Fibroblast of lung (primary cell): Measurements from ENCODE around the gene DNAH17. TPM values are rescaled to one million over a fixed set of nuclear protein-coding genes. Genes with fewer than 3 reads are reported as not detected.

Experiments used
- DNase-seq, 2 donors: peaks; one replicate each; pipeline versions ENCODE4 v3.0.0 to v3.0.0-alpha.2; 2010; ENCODE audit warnings: low read depth in 2 of 2
- H2AFZ ChIP-seq: 2 replicates; pipeline ENCODE4 v1.5.1; 2012; ENCODE audit warnings: low read length, control low read depth, inconsistent platforms
- H3K27ac ChIP-seq: 2 replicates; pipeline ENCODE4 v1.5.1; 2011; ENCODE audit warnings: low read length, control low read depth; ENCODE audit not compliant: insufficient read depth
- H3K27me3 ChIP-seq: 2 replicates; pipeline ENCODE4 v1.5.1; 2011; ENCODE audit warnings: mild to moderate bottlenecking, low read length; ENCODE audit not compliant: control insufficient read depth, insufficient read depth
- H3K36me3 ChIP-seq: 2 replicates; pipeline ENCODE4 v1.5.1; 2011; ENCODE audit warnings: low read length; ENCODE audit not compliant: control insufficient read depth, insufficient read depth
- H3K4me1 ChIP-seq: 2 replicates; pipeline ENCODE4 v1.5.1; 2011; ENCODE audit warnings: low read length; ENCODE audit not compliant: control insufficient read depth, insufficient read depth; ENCODE audit errors: extremely low read depth
- H3K4me2 ChIP-seq: 2 replicates; pipeline ENCODE4 v1.5.1; 2011; ENCODE audit warnings: low read length, control low read depth; ENCODE audit not compliant: insufficient read depth; ENCODE audit errors: extremely low read depth
- H3K4me3 ChIP-seq, 4 experiments: fragments of 200-600 bp in 1 of 4; sonication (generic) in 1 of 4; replicated peaks in 1 of 4; 2 replicates each; pipeline ENCODE4 v1.5.1; 2011 to 2016; ENCODE audit warnings: low read length in 4 of 4, low read depth in 3 of 4, mild to moderate bottlenecking in 3 of 4, control low read depth in 2 of 4, inconsistent platforms in 1 of 4, mixed read lengths in 1 of 4; ENCODE audit not compliant: insufficient read depth in 1 of 4; ENCODE audit errors: control extremely low read depth in 1 of 4
- H3K79me2 ChIP-seq: 2 replicates; pipeline ENCODE4 v1.5.1; 2012; ENCODE audit warnings: mild to moderate bottlenecking, low read length, inconsistent platforms; ENCODE audit not compliant: control insufficient read depth, insufficient read depth
- H3K9ac ChIP-seq: 2 replicates; pipeline ENCODE4 v1.5.1; 2011; ENCODE audit warnings: mild to moderate bottlenecking, low read length, control low read depth; ENCODE audit not compliant: insufficient read depth
- H3K9me3 ChIP-seq: 2 replicates; pipeline ENCODE4 v1.5.1; 2012; ENCODE audit warnings: low read depth, low read length; ENCODE audit not compliant: control insufficient read depth, insufficient read depth
- H4K20me1 ChIP-seq: 2 replicates; pipeline ENCODE4 v1.5.1; 2011; ENCODE audit warnings: low read length; ENCODE audit not compliant: control insufficient read depth, insufficient read depth; ENCODE audit errors: extremely low read depth
- EZH2 ChIP-seq: IDR thresholded peaks from 2 replicates; pipeline ENCODE4 v1.5.1; 2012; ENCODE audit warnings: low read length, control low read depth, mild to moderate bottlenecking; ENCODE audit errors: missing control alignments
- polyA plus RNA-seq, 2 donors: library from polyadenylated mRNA; depleted of rRNA in 1 of 2; stranded (reverse) in 1 of 2; unstranded in 1 of 2; fragments of >200 nt; gene quantifications; 2 replicates each; pipeline ENCODE4 v1.2.1, GENCODE V29; 2011 to 2012; ENCODE audit warnings: missing spikeins in 1 of 2
- total RNA-seq: library from RNA; depleted of rRNA; stranded (reverse); fragments of >200 nt; gene quantifications from 2 replicates; pipeline ENCODE4 v1.2.1, GENCODE V29; 2014
- TF ChIP-seq, protein P1 (sequence below), 2 donors: IDR thresholded peaks in 1 of 2; conservative IDR thresholded peaks in 1 of 2; 1 replicate in 1 of 2; 2 replicates in 1 of 2; pipeline ENCODE4 v1.5.1; 2011 to 2012; ENCODE audit warnings: low read length in 2 of 2, control low read depth in 1 of 2, inconsistent platforms in 1 of 2, low read depth in 1 of 2, mild to moderate bottlenecking in 1 of 2

Gene DNAH17
- total and polyA plus RNA-seq, 2 donors (not counting 1 experiment from before 2014, with no cell fraction given), result not detected

DNA sequence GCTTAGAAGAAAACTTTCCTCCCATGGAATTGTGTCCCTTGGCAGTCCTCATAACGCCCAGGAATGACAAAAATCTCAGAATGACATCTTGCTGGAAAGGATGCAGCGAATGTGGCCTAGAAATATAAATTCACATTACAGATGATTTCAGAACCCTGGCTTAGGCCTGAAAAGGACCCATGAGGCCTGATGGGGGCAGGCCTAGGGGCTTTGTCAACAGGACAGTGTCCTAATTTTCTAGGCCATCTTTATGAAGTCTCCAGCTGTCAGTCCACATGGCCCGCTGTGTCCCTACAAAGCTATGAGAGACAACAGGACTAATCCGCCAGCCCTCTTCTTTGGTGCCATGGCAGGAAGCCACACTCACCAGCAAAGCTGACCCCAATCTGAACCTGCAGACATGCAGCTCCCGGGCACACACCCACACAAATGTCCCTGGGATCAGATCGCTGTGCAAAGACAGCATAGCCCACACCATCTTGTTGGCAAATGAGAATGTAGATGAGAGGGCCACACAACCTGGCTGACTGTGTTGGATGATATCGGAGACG is 40.4 kb upstream of the DNAH17 start:
- Histone ChIP-seq H2AFZ (no peak overlapping the region), H3K79me2 (no peaks in the 10 kb centered on the region), H3K4me2 (no peak overlapping the region), H3K9me3 (no peaks in the 10 kb centered on the region), H3K4me1 (no peaks in the 10 kb centered on the region), H3K4me3 (no peak overlapping the region), H3K27ac (no peak overlapping the region), H3K9ac (no peak overlapping the region), H3K36me3 (no peaks in the 10 kb centered on the region), H4K20me1 (no peaks in the 10 kb centered on the region), H3K27me3 (peaks cover 2% of the 10 kb centered on the region)
- no peak for TF ChIP-seq EZH2
- TF ChIP-seq, protein P1, sequence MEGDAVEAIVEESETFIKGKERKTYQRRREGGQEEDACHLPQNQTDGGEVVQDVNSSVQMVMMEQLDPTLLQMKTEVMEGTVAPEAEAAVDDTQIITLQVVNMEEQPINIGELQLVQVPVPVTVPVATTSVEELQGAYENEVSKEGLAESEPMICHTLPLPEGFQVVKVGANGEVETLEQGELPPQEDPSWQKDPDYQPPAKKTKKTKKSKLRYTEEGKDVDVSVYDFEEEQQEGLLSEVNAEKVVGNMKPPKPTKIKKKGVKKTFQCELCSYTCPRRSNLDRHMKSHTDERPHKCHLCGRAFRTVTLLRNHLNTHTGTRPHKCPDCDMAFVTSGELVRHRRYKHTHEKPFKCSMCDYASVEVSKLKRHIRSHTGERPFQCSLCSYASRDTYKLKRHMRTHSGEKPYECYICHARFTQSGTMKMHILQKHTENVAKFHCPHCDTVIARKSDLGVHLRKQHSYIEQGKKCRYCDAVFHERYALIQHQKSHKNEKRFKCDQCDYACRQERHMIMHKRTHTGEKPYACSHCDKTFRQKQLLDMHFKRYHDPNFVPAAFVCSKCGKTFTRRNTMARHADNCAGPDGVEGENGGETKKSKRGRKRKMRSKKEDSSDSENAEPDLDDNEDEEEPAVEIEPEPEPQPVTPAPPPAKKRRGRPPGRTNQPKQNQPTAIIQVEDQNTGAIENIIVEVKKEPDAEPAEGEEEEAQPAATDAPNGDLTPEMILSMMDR (conservative IDR thresholded peaks at IDR 0.05 in 1 of 2, IDR thresholded peaks at IDR 0.05 in 1 of 2; ENCODE audit: low read depth in 1 of 2, low read length in 2 of 2), result no peak
- peak in 1 of 2 donors; percentile 23 for DNase-seq

DNA sequence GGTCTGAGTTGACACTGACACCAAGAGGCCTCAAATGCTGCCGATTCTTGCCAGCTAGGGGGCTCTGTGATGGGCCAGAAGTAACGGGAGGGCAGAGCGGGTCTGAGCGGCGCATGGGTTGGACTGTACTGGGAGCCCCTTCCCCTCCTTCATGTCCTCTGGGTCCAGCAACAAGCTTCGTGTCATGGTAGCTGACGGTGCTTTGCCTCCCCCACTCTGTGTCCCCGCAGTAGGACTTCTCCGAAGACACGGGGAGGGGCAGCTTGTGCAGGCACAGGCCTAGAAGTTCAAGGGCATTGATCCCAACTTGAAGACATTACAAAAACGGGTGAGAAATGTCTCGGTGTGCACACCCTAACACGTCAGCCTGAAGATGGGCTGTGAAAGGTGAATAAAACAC is 39.8 kb upstream of the DNAH17 start:
- H2AFZ ChIP-seq, result no peak overlapping the region
- no peaks in the 10 kb centered on the region for H3K9me3 ChIP-seq

DNA sequence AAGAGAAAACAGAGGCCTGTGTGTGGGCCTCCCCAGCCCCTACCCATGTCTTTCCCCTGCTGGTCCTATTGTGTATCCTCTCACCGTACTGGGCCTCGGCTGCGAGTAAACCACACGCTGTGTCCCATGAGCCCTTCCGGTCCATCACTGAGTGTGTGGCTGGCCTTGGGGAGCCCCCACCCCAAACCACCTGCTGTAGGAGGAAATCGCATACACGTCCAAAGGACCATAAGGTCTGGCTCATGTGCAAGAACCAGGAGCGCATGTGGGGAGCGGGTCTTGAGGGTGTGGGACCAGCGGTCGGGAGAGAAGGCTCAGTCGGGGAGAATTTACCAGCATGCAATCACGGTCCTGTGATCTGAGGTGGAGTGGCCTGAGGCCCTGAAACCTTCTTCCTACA is 38.4 kb upstream of the DNAH17 start:
- no peak overlapping the region for H3K9ac ChIP-seq
- no peak overlapping the region for H2AFZ ChIP-seq
- no peak overlapping the region for H3K27ac ChIP-seq
- no peak overlapping the region for H3K4me3 ChIP-seq
- H3K27me3 ChIP-seq, result peaks cover 2% of the 10 kb centered on the region
- no peaks in the 10 kb centered on the region for H3K4me1 ChIP-seq
- H3K79me2 ChIP-seq, result no peaks in the 10 kb centered on the region
- H3K4me2 ChIP-seq, result no peak overlapping the region
- TF ChIP-seq EZH2, result no peak
- TF ChIP-seq, protein P1 (conservative IDR thresholded peaks at IDR 0.05 in 1 of 2, IDR thresholded peaks at IDR 0.05 in 1 of 2; ENCODE audit: low read depth in 1 of 2, low read length in 2 of 2), result no peak
- no peak for DNase-seq
- no peaks in the 10 kb centered on the region for H3K36me3 ChIP-seq
- H3K9me3 ChIP-seq, result no peaks in the 10 kb centered on the region
- no peaks in the 10 kb centered on the region for H4K20me1 ChIP-seq

More for the DNA sequence above, 39.8 kb upstream of the DNAH17 start:
- H4K20me1 ChIP-seq, result no peaks in the 10 kb centered on the region
- no peaks in the 10 kb centered on the region for H3K4me1 ChIP-seq
- no peak for DNase-seq
- no peak overlapping the region for H3K4me3 ChIP-seq
- H3K27ac ChIP-seq, result no peak overlapping the region
- H3K4me2 ChIP-seq, result no peak overlapping the region
- no peaks in the 10 kb centered on the region for H3K79me2 ChIP-seq
- no peaks in the 10 kb centered on the region for H3K36me3 ChIP-seq
- peaks cover 2% of the 10 kb centered on the region for H3K27me3 ChIP-seq
- H3K9ac ChIP-seq, result no peak overlapping the region
- TF ChIP-seq EZH2, result no peak
- TF ChIP-seq, protein P1 (conservative IDR thresholded peaks at IDR 0.05 in 1 of 2, IDR thresholded peaks at IDR 0.05 in 1 of 2; ENCODE audit: low read depth in 1 of 2, low read length in 2 of 2), result no peak
